Stimulated activated CD8-positive, alpha-beta memory T cell treated with anti-CD3 and anti-CD28 coated beads, Interleukin-15, amount 100 ng/mL, for 24 hours (primary cell): Measurements from ENCODE around the gene BTBD6.
"Not testable (repeated sequence)": the region's sequence is repeated elsewhere in the genome, so short reads cannot be mapped to it uniquely, and the experiment has no call there.

Experiments
- DNase-seq: peaks from one replicate; pipeline ENCODE4 v3.0.0-alpha.2; 2020; ENCODE audit warnings: low read depth

The BTBD6 gene

GRCh38 chr14:105269405-105269804 lies 21.1 kb downstream of the BTBD6 start:
- no peak for DNase-seq

- no peak for DNase-seq
These were observed 23.0 kb downstream of the BTBD6 start for GRCh38 chr14:105271224-105271890.

GRCh38 chr14:105272623-105273022 lies 24.3 kb downstream of the BTBD6 start:
- no peak for DNase-seq

- no peak for DNase-seq
These were observed 24.7 kb downstream of the BTBD6 start for GRCh38 chr14:105273062-105273461.

GRCh38 chr14:105274637-105275036 lies 26.3 kb downstream of the BTBD6 start:
- no peak for DNase-seq

GRCh38 chr14:105275267-105275946 lies 27.1 kb downstream of the BTBD6 start:
- no peak for DNase-seq

- not testable (repeated sequence) for DNase-seq
These were observed 29.1 kb downstream of the BTBD6 start for GRCh38 chr14:105277448-105277847.

GRCh38 chr14:105279642-105280361 lies 31.5 kb downstream of the BTBD6 start:
- no peak for DNase-seq

GRCh38 chr14:105280525-105280924 lies 32.2 kb downstream of the BTBD6 start:
- no peak for DNase-seq

- DNase-seq, result no peak
These were observed 33.2 kb downstream of the BTBD6 start for GRCh38 chr14:105281371-105282097.

- DNase-seq, result no peak
These were observed 33.9 kb downstream of the BTBD6 start for GRCh38 chr14:105282098-105282725.

GRCh38 chr14:105283028-105283427 lies 34.7 kb downstream of the BTBD6 start:
- no peak for DNase-seq

GRCh38 chr14:105283899-105284298 lies 35.6 kb downstream of the BTBD6 start:
- no peak for DNase-seq

- DNase-seq, result no peak
These were observed 36.8 kb downstream of the BTBD6 start for GRCh38 chr14:105285174-105285573.

GRCh38 chr14:105286759-105287144 lies 38.4 kb downstream of the BTBD6 start:
- no peak for DNase-seq

GRCh38 chr14:105287249-105288102 lies 39.1 kb downstream of the BTBD6 start:
- no peak for DNase-seq

GRCh38 chr14:105288936-105289335 lies 40.6 kb downstream of the BTBD6 start:
- DNase-seq, result not testable (repeated sequence)

- DNase-seq, result no peak
These were observed 42.5 kb downstream of the BTBD6 start for GRCh38 chr14:105290621-105291346.

GRCh38 chr14:105292826-105293711 lies 44.7 kb downstream of the BTBD6 start:
- DNase-seq, result no peak
